ENCODE results near the gene HUWE1.

DNA sequence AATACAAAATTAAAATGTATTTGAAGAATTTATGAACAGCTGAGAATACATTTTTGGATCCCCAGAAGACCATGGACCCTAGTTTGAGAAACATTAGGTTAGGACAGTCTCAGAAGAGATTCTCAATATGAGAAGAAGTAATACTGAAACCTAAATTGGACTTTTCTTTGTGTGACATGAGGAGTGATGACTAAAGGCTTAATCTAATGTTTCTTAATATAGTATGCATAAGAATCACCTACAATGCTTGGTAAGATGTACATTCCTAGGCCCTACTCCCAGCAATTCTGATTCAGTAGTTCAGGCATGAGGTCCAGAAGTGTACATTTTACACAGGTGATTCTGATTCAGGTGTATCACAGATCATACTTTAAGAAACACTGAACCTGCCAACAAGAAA is 31.6 kb upstream of the HUWE1 start:
- TF ChIP-seq, protein P1, sequence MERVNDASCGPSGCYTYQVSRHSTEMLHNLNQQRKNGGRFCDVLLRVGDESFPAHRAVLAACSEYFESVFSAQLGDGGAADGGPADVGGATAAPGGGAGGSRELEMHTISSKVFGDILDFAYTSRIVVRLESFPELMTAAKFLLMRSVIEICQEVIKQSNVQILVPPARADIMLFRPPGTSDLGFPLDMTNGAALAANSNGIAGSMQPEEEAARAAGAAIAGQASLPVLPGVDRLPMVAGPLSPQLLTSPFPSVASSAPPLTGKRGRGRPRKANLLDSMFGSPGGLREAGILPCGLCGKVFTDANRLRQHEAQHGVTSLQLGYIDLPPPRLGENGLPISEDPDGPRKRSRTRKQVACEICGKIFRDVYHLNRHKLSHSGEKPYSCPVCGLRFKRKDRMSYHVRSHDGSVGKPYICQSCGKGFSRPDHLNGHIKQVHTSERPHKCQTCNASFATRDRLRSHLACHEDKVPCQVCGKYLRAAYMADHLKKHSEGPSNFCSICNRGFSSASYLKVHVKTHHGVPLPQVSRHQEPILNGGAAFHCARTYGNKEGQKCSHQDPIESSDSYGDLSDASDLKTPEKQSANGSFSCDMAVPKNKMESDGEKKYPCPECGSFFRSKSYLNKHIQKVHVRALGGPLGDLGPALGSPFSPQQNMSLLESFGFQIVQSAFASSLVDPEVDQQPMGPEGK (CRISPR knock-in tag; IDR thresholded peaks at IDR 0.05; ENCODE audit: borderline replicate concordance), result no peak
- TF ChIP-seq RARB (CRISPR knock-in tag; IDR thresholded peaks at IDR 0.05) (no peak), ZC3H10 (CRISPR knock-in tag; IDR thresholded peaks at IDR 0.05) (no peak), ZFP3 (CRISPR knock-in tag; IDR thresholded peaks at IDR 0.05) (no peak), ARNTL (CRISPR knock-in tag; IDR thresholded peaks at IDR 0.05; ENCODE audit: borderline replicate concordance, low read depth) (no peak), ISL1 (CRISPR knock-in tag; IDR thresholded peaks at IDR 0.05) (no peak), GLIS3 (CRISPR knock-in tag; IDR thresholded peaks at IDR 0.05) (no peak), CSDC2 (CRISPR knock-in tag; IDR thresholded peaks at IDR 0.05) (no peak), PPARA (CRISPR knock-in tag; IDR thresholded peaks at IDR 0.05; ENCODE audit: borderline replicate concordance) (no peak)
- TF ChIP-seq, protein P2, sequence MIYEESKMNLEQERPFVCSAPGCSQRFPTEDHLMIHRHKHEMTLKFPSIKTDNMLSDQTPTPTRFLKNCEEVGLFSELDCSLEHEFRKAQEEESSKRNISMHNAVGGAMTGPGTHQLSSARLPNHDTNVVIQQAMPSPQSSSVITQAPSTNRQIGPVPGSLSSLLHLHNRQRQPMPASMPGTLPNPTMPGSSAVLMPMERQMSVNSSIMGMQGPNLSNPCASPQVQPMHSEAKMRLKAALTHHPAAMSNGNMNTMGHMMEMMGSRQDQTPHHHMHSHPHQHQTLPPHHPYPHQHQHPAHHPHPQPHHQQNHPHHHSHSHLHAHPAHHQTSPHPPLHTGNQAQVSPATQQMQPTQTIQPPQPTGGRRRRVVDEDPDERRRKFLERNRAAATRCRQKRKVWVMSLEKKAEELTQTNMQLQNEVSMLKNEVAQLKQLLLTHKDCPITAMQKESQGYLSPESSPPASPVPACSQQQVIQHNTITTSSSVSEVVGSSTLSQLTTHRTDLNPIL (CRISPR knock-in tag; IDR thresholded peaks at IDR 0.05; ENCODE audit: low read depth), result no peak
- TF ChIP-seq, protein P3, sequence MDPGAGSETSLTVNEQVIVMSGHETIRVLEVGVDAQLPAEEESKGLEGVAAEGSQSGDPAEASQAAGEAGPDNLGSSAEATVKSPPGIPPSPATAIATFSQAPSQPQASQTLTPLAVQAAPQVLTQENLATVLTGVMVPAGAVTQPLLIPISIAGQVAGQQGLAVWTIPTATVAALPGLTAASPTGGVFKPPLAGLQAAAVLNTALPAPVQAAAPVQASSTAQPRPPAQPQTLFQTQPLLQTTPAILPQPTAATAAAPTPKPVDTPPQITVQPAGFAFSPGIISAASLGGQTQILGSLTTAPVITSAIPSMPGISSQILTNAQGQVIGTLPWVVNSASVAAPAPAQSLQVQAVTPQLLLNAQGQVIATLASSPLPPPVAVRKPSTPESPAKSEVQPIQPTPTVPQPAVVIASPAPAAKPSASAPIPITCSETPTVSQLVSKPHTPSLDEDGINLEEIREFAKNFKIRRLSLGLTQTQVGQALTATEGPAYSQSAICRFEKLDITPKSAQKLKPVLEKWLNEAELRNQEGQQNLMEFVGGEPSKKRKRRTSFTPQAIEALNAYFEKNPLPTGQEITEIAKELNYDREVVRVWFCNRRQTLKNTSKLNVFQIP (CRISPR knock-in tag; IDR thresholded peaks at IDR 0.05; ENCODE audit: borderline replicate concordance, low read depth), result no peak
